MM.1S (cell line): ENCODE results near the gene ARHGEF26.

Source experiments
- DNase-seq: peaks from one replicate; pipeline ENCODE4 v3.0.0-alpha.2; 2015
- H2AFZ ChIP-seq: fragments of 300-600 bp; sonication (generic); 2 replicates; pipeline ENCODE4 v1.6.0; 2016; ENCODE audit warnings: antibody characterized with exemption, low read length
- H3F3A ChIP-seq: fragments of 300-600 bp; sonication (generic); 2 replicates; pipeline ENCODE4 v1.6.1; 2016; ENCODE audit warnings: mild to moderate bottlenecking, antibody characterized with exemption, low read length, moderate library complexity, mixed read lengths; ENCODE audit not compliant: insufficient read depth
- H3K27ac ChIP-seq: fragments of 300-600 bp; sonication (generic); 2 replicates; pipeline ENCODE4 v1.5.1; 2016; ENCODE audit warnings: mild to moderate bottlenecking, low read length
- H3K27me3 ChIP-seq: fragments of 300-600 bp; sonication (generic); replicated peaks from 2 replicates; pipeline ENCODE4 v1.6.0; 2016; ENCODE audit warnings: low read length; ENCODE audit not compliant: insufficient read depth
- H3K36me3 ChIP-seq: fragments of 300-600 bp; sonication (generic); replicated peaks from 2 replicates; pipeline ENCODE4 v1.6.1; 2016; ENCODE audit warnings: mild to moderate bottlenecking, low read length, mixed read lengths; ENCODE audit not compliant: insufficient read depth
- H3K4me1 ChIP-seq: fragments of 300-600 bp; sonication (generic); 2 replicates; pipeline ENCODE4 v1.6.1; 2016; ENCODE audit warnings: low read length, mixed read lengths
- H3K4me2 ChIP-seq: fragments of 300-600 bp; sonication (generic); 2 replicates; pipeline ENCODE4 v1.6.0; 2016; ENCODE audit warnings: low read depth, low read length
- H3K4me3 ChIP-seq: fragments of 300-600 bp; sonication (generic); 2 replicates; pipeline ENCODE4 v1.5.1; 2016; ENCODE audit warnings: low read length, mixed read lengths
- H3K79me2 ChIP-seq: fragments of 300-600 bp; sonication (generic); 2 replicates; pipeline ENCODE4 v1.6.1; 2016; ENCODE audit warnings: mixed run types, low read length, mixed read lengths
- H3K9ac ChIP-seq: fragments of 300-600 bp; sonication (generic); 2 replicates; pipeline ENCODE4 v1.6.1; 2016; ENCODE audit warnings: low read length, mixed read lengths
- H3K9me2 ChIP-seq: fragments of 300-600 bp; sonication (generic); replicated peaks from 2 replicates; pipeline ENCODE4 v1.6.1; 2016; ENCODE audit warnings: mild to moderate bottlenecking, low read length, mixed read lengths; ENCODE audit not compliant: insufficient read depth
- H3K9me3 ChIP-seq: fragments of 300-600 bp; sonication (generic); replicated peaks from 2 replicates; pipeline ENCODE4 v1.6.1; 2016; ENCODE audit warnings: mild to moderate bottlenecking, low read length, mixed read lengths; ENCODE audit not compliant: insufficient read depth
- H4K20me1 ChIP-seq: fragments of 300-600 bp; sonication (generic); 2 replicates; pipeline ENCODE4 v1.6.1; 2016; ENCODE audit warnings: mild to moderate bottlenecking, low read length, moderate library complexity, mixed read lengths; ENCODE audit not compliant: insufficient read depth
- CTCF ChIP-seq: fragments of 300-600 bp; sonication (generic); IDR thresholded peaks from 2 replicates; pipeline ENCODE4 v1.5.1; 2016; ENCODE audit warnings: antibody characterized with exemption, low read length, mixed read lengths
- EZH2 ChIP-seq: fragments of 300-600 bp; sonication (generic); optimal IDR thresholded peaks from 2 replicates; pipeline ENCODE3; 2017; ENCODE audit warnings: low read depth, mild to moderate bottlenecking, antibody characterized with exemption, low read length, mixed read lengths
- EZH2phosphoT487 ChIP-seq: fragments of 300-600 bp; sonication (generic); IDR thresholded peaks from 2 replicates; pipeline ENCODE4 v1.6.1; 2018; ENCODE audit warnings: antibody characterized with exemption, low read length

Gene ARHGEF26

DNA sequence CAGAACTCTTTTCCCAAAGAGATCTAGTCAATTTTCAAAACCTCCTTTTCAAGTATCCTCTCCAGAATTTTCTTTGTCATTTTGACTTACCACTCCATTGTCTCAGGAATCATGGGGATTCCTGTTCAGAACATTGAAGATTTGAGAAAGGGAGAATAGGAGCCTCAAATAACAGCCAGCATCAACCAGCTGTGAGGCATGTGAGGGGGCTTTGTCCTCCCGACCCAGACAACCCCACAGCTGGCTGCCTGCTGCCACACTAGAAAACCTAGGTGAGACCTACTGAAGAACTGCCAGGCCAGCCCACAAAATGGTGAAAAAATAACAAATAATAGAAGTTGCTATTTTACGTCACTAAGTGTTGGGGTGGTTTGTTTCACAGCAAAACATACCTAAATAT is 5.9 kb upstream of the ARHGEF26 start:
- H3K27ac ChIP-seq, result no peak overlapping the region
- H3K9me2 ChIP-seq, result no peaks in the 10 kb centered on the region
- DNase-seq, result no peak
- H3F3A ChIP-seq, result no peaks in the 10 kb centered on the region
- TF ChIP-seq EZH2phosphoT487 (no peak), CTCF (no peak), EZH2 (no peak)
- no peaks in the 10 kb centered on the region for H4K20me1 ChIP-seq
- H3K79me2 ChIP-seq, result no peaks in the 10 kb centered on the region
- H3K4me3 ChIP-seq, result no peak overlapping the region
- H2AFZ ChIP-seq, result no peak overlapping the region
- no peaks in the 10 kb centered on the region for H3K9me3 ChIP-seq
- no peaks in the 10 kb centered on the region for H3K36me3 ChIP-seq
- no peaks in the 10 kb centered on the region for H3K27me3 ChIP-seq
- H3K9ac ChIP-seq, result no peak overlapping the region
- H3K4me2 ChIP-seq, result no peak overlapping the region
- H3K4me1 ChIP-seq, result no peaks in the 10 kb centered on the region

GRCh38 chr3:154119951-154120350 is 1.2 kb upstream of the ARHGEF26 start:
- Histone ChIP-seq H2AFZ (no peak overlapping the region), H3K4me2 (no peak overlapping the region), H3K9me3 (no peaks in the 10 kb centered on the region)

DNA sequence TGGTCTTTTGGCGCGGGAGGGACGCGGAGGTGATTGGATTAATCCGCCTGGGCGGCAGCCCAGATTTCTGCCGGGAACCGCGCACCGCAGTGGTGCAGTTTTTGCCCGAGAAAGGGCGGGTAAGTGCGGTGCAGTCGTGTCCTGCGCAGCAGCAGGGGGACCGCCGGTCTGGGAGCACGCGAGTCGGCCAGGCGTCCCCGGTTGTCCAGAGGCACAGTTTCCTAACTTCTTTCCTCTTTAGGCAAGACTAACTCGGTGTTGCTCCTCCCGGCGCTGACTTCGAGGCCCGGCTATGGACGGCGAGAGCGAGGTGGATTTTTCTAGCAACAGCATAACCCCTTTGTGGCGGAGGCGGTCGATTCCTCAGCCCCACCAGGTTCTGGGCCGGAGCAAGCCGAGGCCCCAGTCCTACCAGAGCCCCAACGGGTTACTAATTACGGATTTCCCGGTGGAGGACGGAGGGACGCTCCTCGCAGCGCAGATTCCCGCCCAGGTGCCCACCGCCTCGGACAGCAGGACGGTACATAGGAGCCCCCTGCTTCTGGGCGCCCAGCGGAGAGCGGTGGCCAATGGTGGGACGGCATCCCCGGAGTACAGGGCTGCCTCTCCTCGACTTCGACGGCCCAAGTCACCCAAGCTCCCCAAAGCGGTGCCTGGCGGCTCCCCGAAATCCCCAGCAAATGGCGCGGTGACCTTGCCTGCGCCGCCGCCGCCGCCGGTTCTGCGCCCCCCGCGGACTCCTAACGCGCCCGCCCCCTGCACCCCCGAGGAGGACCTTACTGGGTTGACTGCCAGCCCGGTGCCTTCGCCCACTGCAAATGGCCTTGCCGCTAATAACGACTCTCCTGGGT is 736 bp downstream of the ARHGEF26 start:
- Histone ChIP-seq H3K79me2 (no peaks in the 10 kb centered on the region), H4K20me1 (no peaks in the 10 kb centered on the region), H3K4me1 (peaks cover 11% of the 10 kb centered on the region), H2AFZ (peak overlapping the region; percentile 97), H3K27me3 (no peaks in the 10 kb centered on the region), H3K4me3 (peak overlapping the region; percentile 86), H3K9ac (peak overlapping the region; percentile 62), H3K9me3 (no peaks in the 10 kb centered on the region), H3K4me2 (peak overlapping the region; percentile 98), H3F3A (0 out of 2 replicates have a peak, but pooled peaks cover 4% of the 10 kb centered on the region), H3K36me3 (no peaks in the 10 kb centered on the region), H3K27ac (no peak overlapping the region), H3K9me2 (no peaks in the 10 kb centered on the region)
- DNase-seq, result peak; percentile 67
- TF ChIP-seq CTCF (no peak), EZH2phosphoT487 (no peak), EZH2 (no peak)

More at GRCh38 chr3:154119951-154120350, 1.2 kb upstream of the ARHGEF26 start:
- 0 out of 2 replicates have a peak, but pooled peaks cover 4% of the 10 kb centered on the region for H3F3A ChIP-seq
- no peaks in the 10 kb centered on the region for H3K9me2 ChIP-seq
- TF ChIP-seq EZH2, result no peak
- no peak for TF ChIP-seq CTCF
- no peak for TF ChIP-seq EZH2phosphoT487
- H3K27me3 ChIP-seq, result no peaks in the 10 kb centered on the region
- no peak overlapping the region for H3K9ac ChIP-seq
- H3K27ac ChIP-seq, result no peak overlapping the region
- no peaks in the 10 kb centered on the region for H3K79me2 ChIP-seq
- H3K4me3 ChIP-seq, result no peak overlapping the region
- H3K4me1 ChIP-seq, result peaks cover 11% of the 10 kb centered on the region
- no peak for DNase-seq
- no peaks in the 10 kb centered on the region for H4K20me1 ChIP-seq
- no peaks in the 10 kb centered on the region for H3K36me3 ChIP-seq
